HG03196 (cell line): Measurements from ENCODE around the gene ZIC5.

Experiments used
- ATAC-seq: cut with Tn5 transposase; IDR thresholded peaks from one replicate; pipeline ENCODE4 v1.9.1; 2021; ENCODE audit not compliant: unreplicated experiment

Gene ZIC5

DNA sequence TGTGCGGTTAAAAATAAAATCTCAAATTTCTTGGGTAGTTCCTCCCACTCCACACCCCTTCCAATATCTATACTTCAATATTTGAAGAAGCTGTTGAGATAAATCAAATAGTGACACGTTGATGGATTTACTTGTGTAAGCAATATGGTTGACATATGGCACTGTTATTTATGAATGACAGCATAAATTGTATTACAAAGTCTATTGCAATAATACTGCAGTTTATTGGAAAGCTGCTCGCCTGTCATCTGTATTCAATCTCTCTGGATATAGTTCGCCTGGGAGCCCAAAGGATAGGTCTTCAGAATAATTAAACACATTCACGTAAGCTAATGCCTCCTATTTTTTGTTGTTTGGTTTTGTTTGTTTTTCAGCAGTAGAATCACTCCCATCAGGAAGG, 5.0 kb upstream of the ZIC5 start:
- no peak for ATAC-seq

DNA sequence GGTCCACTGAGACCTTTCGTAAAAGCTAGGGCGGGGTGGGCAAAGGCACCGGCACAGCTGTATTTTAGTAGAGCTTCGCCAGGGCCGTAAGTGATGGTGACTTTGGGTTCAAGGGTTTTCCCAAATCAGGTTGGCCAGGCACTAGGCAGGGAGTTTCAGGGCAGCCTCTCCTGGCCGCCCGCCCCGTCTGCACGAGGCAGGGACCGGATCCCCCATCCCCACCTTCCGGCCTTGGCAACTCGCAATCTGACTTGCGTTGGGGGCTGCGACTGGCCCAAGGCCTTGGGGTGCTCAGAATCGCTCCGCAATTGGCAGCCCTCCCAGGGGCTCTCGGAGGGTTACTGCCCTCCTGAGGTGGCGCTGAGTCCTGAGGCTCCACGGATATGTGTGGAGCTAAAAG, 4.1 kb upstream of the ZIC5 start:
- ATAC-seq, result no peak

DNA sequence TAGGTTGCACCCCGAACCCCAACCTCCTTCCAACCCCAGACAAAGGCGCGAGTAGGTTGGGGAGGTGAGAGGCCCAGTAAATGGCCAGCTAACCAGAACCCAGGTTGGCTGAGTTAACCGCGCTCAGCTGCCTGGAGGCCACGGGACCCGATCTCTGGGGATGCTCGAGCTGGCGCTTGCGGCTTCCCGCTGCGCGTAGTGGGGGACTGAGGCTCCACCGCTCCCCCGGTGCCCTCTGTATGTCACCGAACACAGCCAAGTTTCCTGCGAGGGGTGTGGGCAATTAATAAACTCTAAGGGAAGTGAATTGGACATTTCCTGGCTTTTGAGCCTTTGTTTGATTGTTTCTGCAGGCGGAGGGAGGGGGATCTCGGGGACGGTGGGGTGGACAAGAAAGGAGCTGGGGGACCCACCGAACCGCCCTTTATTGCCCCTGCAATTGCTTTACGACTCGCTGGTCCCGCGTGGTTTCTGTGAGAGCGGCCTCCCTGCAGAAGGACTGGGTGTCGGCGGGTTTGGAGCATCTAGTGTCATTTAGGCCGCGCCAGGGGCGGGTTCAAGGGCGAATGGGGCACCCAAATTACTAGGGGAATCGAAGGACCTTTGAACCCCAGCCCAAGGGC, 3.5 kb upstream of the ZIC5 start:
- no peak for ATAC-seq

DNA sequence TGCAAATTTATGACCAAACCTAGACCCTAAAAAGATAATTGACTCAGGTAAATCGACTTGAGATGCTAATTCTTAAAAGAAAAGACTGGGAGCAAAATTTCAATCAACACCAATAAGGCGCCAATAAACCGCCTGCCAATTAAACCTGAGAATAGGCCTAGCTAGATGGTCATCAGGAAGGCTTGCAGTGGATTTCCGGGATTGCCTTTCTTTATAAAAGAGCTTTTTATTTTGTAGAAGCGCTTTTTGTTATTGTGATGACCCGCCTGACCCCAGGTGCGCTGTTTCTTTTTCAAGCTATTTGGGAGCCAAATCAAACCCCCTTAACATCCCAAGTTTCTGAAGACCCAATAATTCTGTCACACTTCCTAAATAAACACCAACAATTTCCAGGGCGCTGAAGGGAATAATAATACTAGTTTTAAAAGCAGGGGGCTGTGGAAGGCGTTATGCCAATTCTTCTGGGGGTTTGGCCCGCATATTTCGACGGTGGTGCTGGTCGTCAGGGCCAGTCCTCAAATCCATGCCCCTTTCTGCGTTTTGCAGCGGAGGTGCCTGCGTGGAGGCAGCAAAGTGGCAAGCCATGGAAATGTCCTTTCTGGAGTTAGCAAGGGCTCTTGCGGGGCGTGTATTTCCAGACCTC, 2.9 kb upstream of the ZIC5 start:
- ATAC-seq, result no peak

DNA sequence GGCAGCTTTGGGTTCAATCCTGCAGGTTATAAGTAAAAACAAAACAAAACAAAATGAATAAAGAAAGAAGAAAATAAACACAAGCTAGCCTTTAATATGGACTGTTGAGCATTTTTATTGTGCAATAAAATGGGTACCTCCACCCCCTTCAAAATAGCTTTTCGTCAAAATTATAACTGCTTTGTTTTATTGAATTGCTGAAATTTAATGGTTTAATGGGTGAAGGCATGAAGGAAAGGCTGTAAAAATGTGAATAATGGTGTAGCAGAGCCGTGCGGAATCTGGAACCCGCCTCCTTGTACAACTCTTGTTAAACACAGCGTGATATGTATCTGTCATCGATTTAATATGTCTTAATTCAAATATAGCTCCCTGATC, 2.2 kb upstream of the ZIC5 start:
- no peak for ATAC-seq

DNA sequence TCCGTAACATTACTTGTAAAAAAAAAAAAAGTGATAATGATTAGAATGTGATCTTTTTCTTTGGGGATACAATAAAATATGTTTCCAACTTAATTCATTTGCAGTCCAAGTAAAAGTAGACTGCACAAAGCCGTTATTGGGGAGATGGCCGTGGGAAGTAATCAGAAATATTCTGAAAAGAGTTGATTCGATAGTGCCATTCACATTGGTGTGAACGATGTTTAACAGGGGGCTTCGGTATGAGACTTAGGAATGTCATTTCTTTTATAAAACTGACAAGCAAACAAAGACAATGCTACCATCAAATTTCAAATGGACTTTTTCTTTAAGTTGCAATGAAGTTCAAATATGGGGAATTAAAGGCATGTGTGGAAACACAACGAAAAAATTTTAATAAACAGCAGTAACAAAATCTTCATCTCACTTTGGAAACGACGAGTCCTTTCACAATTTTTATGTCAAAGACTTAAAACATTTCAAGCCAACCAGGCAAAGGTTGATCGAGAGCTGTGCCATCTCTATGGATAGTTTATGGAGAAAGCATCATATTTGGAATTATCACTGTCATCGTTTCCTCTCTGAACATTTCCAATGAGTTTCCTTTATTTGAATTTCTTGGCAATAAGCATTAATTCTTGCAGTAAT, 1.7 kb upstream of the ZIC5 start:
- no peak for ATAC-seq

DNA sequence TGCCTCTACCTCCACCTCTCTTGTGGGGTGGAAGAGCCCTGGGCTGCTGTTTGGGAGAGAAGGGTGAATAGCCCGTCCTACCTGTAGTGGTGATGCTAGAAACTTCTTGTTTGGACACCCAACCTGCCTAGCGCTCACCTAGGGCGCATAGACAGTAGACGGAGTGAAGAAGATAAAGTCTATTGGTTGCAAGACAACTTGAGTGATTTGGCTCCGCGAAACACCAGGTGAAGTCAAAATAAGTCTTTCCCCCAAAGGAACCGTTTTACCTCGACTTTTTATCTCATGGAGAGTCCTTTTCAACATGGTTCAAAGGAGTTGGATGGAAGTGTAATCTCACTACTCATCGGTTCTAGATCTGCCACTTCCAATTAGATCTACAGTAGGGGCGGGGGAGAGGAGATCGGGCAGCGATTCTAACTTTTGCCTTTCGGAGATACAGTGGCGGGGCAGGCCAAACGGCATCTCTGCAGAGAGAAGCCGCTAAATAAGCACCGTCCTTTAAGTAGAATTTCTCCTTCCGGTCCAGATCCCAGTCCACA, 694 bp upstream of the ZIC5 start:
- no peak for ATAC-seq

DNA sequence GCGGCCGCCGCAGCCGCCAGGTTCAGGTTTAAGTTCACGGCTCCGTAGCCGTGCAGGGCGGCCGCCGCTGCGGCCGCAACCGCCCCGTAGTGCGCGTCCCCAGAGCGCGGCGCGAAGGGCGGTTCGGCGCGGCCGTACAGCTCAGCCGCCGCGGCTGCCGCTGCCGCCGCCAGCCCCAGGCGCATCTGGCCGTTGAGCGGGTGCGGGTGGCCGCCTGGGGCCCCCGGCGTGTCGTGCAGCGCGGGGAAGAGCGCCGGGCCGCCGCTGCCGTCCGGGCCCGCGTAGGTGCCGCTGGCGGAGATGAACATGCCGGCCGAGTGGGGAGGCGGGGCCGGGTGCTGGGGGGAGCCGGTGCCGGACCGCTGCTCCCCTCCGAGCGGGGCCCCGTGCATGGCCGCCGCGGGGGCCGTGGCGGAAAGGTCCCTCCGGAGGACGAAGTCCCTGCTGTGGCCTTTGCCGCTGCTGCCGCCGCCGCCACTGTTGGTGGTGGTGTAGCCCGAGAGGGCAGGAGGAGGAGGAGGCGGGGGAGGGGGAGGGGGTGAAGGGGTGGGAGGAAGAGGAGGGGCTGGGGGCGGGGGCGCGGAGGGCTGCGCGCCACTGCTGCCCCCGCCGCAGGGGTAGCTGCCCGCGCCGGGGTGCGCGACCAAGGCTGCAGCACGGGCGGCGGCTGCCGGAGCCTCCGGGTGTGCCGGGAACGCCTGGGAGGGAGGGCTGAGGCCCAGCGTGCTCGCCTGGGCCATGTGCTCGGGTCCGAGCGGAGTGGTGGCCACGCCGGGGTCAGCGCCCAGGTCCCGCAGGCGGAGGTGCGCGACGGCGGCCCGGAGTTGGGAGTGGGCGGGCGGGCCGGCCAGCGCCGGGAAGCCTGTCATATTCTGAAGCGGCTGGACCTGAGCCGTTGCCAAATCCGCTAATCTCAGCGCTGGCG, 654 bp downstream of the ZIC5 start:
- ATAC-seq, result no peak

DNA sequence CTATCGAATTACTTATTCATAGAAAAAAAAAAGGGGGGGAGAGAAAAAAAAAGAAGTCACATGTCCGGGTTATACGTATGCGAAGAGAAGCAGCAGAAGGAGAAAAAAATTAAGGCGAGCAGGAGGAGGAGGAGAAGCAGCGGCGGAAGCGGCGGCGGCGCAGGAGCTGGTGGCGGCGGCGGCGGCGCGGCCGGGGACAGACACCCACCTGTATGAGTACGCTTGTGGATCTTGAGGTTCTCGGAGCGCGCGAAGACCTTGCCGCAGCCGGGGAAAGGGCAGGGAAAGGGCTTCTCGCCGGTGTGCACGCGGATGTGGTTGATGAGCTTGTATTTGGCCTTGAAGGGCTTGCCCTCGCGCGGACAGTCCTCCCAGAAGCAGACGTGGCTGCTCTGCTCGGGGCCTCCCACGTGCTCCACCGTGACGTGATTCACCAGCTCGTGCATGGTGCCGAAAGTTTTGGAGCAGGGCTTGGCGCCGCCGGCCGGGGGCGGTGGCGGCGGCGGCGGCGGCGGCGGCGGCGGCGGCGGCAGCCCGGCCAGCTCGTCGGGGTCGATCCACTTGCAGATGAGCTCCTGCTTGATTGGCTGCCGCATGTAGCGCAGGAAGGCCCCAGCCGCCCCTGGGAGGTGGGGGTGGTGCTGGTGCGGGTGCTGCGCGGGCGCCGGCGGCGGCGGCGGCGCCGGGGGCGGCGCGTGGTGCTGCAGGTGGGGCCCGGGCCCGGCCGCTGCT, 1.5 kb downstream of the ZIC5 start:
- no peak for ATAC-seq

DNA sequence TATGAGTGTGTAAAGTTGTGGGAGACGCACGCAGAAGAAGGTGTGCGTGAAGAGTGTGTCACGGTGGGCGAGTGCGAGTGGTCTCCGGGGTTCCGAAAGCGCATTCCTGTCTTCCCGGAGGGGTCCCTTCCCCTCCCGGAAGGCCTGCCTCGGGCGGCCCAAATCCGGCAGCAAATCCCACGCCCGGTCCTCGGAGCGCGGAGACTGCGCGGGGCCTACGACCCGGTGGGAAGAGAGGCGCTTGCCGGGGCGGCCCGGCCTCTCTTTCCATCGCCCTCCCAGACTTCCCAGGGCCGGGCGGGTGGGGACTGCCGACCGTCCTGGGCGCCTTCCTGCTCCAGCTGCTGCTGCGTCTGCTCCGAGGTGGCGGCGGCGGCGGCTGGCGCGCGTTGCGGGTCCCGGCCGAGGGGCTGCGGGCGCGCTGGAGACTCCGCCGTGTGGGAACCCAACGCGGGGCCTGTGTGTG, 2.1 kb downstream of the ZIC5 start:
- ATAC-seq, result no peak

DNA sequence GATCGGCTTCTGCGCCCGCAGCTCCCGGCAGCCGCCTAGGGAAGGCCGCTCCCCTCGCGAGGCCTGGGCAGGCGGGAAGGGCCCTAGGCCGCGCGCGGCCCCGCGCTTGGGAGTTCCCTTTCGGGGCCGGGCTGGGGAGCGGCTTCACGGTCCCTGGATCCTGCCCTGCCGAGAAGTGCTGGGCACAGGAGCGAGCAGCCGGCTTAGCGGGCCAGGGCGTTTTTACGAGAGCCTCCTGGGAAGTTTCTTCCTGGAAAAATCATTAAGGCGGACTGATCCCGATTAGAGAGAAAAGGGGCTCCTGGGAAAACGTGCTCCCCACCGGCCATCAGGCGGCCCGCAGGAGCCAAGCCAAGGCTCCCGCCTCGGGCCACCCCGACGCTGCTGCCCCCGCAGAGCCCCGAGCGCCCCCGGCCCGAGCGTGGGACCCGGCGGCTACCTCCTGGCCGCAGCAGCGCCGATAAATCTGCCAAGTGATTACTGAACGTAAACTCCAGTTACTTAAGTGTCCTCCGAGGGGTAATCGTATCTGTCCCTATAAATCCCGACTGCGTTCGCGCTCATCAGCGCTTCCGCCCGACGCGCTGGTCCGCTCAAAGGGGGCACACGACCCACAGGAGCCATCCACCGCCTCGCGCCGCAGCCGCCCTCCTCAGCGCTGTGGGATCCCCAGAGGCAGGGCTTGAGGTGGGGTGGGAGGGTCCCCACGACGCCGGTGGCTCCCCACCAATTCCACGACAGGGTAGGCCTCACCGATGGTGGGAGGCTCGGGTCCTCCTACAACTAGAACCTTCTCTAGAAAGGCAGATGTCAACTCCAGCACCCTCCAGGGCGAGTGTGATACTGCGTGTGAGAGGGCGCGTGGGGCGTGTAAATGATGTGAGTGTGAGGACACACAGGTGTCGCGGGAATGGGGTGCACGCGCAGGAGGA, 2.8 kb downstream of the ZIC5 start:
- ATAC-seq, result no peak

DNA sequence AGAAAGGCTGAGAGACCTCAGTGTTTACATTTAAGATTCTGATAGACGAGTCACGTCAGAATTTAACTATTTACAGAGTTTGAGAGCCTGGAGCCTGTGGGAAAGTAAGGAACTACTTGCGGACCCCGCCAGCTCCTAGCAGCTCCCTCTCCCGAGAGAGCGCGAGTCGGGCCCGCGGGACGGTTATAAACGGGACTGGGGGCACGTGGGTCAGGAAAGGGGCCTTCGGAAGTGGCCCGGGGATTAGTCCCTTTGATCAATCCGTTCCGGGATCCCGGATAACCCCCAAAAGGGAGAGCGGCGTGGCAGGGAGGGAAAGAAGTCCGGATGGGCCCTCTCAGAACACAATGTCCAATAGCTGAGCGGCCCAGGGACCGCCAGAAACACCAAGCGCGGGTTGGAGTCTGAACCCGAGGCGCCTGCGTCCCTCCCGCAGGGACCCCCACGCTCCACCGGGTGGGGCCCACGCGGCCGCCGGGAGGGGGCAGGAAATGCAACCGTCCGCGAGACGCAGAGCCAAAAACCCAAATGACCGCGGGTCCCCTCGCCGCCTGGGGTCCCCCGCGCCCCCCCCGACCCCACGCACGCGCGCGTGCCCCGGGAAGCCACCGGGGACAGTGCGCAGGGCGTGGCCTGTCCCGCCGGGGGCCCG, 3.6 kb downstream of the ZIC5 start:
- no peak for ATAC-seq

DNA sequence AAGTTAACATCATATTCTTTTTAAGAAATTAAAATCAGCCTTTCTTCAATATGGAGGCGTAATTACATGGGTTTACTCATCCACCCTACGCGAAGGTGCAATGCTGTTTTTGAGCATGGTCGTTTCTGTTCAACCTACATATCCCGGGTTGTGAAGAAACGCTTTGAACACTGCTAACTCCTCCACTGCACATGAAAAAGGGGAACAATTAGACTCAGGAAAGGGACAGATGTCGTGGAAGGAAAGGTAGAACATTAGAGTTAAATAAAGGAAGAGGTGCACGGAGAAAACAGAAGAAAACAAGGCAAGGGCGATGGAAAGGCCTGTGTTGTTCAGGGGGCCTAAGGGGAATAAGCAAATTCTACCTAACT, 4.1 kb downstream of the ZIC5 start:
- no peak for ATAC-seq

DNA sequence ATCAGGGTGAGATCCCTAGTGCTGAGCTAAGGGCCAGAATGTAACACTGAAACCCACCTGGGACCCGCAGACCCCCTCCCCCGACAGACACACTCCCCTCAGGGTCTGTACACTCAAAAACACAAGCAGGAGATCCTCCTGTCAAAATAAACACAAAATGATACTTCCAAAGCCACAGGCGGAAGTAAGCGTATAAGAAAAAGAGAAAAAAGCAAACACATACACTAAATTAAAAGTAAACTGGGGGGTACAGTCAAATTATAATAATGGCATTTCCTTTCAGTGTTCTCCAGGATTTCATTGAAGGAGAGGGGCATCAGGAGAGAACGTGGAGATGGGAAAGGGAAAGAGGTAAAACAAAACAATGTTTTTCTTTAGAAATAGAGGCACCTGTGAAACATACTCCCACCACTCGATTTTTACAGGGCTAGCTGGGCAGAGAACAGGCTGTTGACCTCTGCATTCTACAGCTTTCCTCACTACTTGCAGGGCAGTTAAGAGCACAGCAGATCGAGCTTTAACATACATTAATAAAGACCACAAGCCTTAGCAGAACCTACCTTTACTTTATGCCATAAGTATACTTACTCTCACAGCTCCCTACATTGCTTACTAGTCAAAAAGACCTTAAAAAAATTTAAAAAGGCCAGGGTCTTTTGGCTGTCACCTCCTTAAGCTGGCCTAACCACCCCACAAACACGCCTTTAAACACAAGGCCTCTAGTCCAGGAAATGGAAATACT, 5.3 kb downstream of the ZIC5 start:
- no peak for ATAC-seq

DNA sequence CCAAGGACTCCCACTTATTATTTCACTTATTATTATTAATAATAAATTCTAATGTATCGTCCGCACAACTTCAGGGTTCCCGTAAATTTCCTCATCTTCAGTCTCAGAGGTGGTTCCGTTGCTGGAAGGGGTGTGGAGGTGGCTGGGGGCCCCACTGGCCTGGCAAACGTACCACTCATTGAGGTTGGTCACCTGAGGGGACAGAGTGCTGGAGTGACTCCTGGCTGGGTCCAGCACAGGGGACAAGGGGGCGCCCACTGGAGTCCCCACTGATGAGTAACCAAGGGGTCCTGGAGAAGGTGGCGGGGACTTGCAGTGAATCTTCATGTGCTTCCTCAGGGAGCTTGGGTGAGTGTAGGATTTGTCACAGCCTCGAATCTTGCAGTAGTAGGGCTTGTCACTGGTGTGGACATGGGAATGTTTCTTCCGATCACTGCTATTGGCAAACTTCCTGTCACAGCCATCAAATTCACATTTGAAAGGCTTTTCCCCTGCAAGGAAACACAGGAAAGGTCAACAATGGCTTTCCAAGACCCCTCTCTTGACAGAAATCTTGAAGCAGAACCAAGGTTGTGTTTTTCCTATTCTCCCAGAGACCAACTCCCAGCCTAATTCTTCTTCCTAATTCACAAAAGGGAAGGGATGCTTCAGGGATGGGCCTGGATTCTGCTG, 6.1 kb downstream of the ZIC5 start:
- ATAC-seq, result no peak

DNA sequence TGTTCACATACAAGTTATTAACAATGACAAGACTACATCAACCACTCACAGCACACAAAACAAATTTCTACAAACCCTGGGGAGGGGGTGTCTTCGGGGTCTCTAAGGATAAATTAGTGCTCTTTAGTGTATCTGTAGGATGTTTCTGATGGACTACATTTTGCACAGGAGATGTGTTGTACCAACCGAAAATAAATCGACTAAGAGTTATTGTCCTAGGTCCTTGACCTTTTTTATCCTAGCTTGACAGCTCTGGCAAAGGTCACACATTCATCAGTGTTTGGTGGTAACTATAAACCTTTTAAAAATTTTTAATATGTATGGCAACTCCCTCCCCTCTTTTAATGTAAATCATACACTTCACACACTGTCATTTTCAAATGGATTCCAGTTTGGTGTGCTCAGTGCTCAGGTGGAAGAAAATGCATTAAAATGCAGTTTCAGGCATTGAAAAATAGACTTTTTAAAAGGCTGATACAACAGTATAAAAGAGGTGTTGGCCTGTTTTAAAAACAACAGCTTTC, 7.7 kb downstream of the ZIC5 start:
- ATAC-seq, result no peak

DNA sequence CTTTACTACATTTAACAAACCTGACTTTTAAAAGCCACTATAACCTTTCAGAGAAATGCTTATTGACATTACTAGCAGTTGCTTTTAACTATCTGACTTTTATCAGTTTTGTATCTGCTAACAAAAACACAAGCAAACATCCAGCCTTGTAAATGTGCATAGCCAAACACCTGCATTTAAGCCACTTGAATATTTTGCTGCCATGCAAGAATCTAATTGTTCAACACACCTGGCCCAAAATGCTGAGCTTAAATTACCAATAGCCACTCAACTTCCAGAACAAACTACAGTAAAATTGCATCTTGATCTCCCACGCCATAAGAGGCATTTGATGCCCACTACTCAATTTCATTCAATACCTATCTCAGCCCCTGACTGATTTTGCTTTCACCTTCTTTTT, 9.3 kb downstream of the ZIC5 start:
- ATAC-seq, result no peak

DNA sequence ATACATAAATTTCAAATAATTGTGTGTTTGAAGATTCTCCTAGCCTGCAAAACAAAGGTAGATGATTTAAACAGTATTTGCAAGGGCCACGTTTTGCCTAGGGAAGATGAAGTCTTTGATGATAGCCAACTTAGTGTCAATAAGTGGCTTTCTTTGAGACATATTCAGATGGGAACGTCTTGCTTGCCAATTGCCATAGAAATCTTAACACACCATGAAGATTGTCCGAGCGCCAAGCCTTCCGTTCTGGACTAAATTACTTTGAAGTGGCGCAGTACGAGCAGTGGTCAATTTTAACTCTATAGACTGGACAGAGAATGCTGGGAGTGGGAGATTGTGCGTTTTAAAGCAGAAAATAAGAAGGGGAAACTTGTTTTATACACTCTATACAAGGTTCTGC, 9.9 kb downstream of the ZIC5 start:
- no peak for ATAC-seq
